Kidney (tissue), 14 donors: ENCODE results near the gene RPL10. TPM values are rescaled to one million over a fixed set of nuclear protein-coding genes. Genes with fewer than 3 reads are reported as not detected.

Experiments used
- DNase-seq, 5 donors: peaks; one replicate each; pipeline ENCODE4 v3.0.0-alpha.2; 2013 to 2020
- FAIRE-seq: peaks from 2 replicates; lab custom pipeline; 2012; peaks lifted over from hg19 to GRCh38; lab: Jason Lieb, UNC
- H3K27ac ChIP-seq, 2 donors: one replicate each; pipeline ENCODE4 v1.7.0; 2013; ENCODE audit warnings: low read depth in 2 of 2, low read length in 2 of 2, inconsistent platforms in 1 of 2
- H3K27me3 ChIP-seq: one replicate; pipeline ENCODE4 v1.7.1; 2013; ENCODE audit warnings: low read length, inconsistent platforms; ENCODE audit not compliant: control insufficient read depth, insufficient read depth
- H3K36me3 ChIP-seq, 3 donors: one replicate each; pipeline versions ENCODE4 v1.7.0 to v1.7.1; 2013; ENCODE audit warnings: low read length in 3 of 3, control low read depth in 1 of 3, inconsistent platforms in 1 of 3; ENCODE audit not compliant: insufficient read depth in 3 of 3, control insufficient read depth in 2 of 3
- H3K4me1 ChIP-seq, 3 donors: one replicate each; pipeline versions ENCODE4 v1.7.0 to v1.7.1; 2013; ENCODE audit warnings: low read length in 3 of 3, inconsistent platforms in 1 of 3, low read depth in 1 of 3; ENCODE audit not compliant: control insufficient read depth in 2 of 3, insufficient read depth in 2 of 3
- H3K4me3 ChIP-seq, 3 donors: one replicate each; pipeline versions ENCODE4 v1.7.0 to v1.8.1; 2013; ENCODE audit warnings: low read length in 3 of 3, control low read depth in 1 of 3, inconsistent platforms in 1 of 3
- H3K9ac ChIP-seq, 3 donors: one replicate each; pipeline versions ENCODE4 v1.7.0 to v1.7.1; 2013; ENCODE audit warnings: low read length in 3 of 3, control low read depth in 1 of 3, inconsistent platforms in 1 of 3
- H3K9me3 ChIP-seq, 3 donors: one replicate each; pipeline versions ENCODE4 v1.7.0 to v1.7.1; 2013; ENCODE audit warnings: low read length in 3 of 3, control low read depth in 1 of 3, inconsistent platforms in 1 of 3; ENCODE audit not compliant: control insufficient read depth in 2 of 3, insufficient read depth in 1 of 3
- intact Hi-C: fragments of 100-400 bp; cut with DNase I; formaldehyde crosslinking; loops from one replicate; pipeline ENCODE4 v1.11.1; 2022
- polyA plus RNA-seq: library from polyadenylated mRNA; stranded (reverse); fragments of 350-450 nt; fragmentation: Illumina TruSeq; extraction: RNeasy Lipid Tissue Mini Kit (QIAGEN cat#74804); gene quantifications from one replicate; pipeline ENCODE4 v1.2.3, GENCODE V29; 2014; ENCODE audit warnings: low read depth, low replicate concordance; ENCODE audit not compliant: insufficient read depth
- total RNA-seq: library from RNA; stranded (reverse); fragmentation: NEBNext Ultra II Directional; extraction: Animal tissue kit (Norgen Biotek cat#: 25700); gene quantifications from one replicate; pipeline ENCODE4 v1.2.1, GENCODE V29; 2021
- TF ChIP-seq, protein P1 (sequence below): IDR thresholded peaks from 3 replicates; pipeline ENCODE4 v1.5.1; 2012; ENCODE audit warnings: mild to moderate bottlenecking, moderate library complexity, borderline replicate concordance; ENCODE audit not compliant: insufficient read depth; ENCODE audit errors: extremely low read depth
- donor health status: control.
- donor health status: control.
- donor health status: control.
- donor health status: control.
- donor health status: control.
- donor health status: DM: yes; HTN: yes; CAD: no.
- donor health status: Normal renal cell carcinoma (clear cell type).

Gene RPL10
- total and polyA plus RNA-seq, 2 donors from 2014 or later: 2,684 to 2,858 TPM

DNA sequence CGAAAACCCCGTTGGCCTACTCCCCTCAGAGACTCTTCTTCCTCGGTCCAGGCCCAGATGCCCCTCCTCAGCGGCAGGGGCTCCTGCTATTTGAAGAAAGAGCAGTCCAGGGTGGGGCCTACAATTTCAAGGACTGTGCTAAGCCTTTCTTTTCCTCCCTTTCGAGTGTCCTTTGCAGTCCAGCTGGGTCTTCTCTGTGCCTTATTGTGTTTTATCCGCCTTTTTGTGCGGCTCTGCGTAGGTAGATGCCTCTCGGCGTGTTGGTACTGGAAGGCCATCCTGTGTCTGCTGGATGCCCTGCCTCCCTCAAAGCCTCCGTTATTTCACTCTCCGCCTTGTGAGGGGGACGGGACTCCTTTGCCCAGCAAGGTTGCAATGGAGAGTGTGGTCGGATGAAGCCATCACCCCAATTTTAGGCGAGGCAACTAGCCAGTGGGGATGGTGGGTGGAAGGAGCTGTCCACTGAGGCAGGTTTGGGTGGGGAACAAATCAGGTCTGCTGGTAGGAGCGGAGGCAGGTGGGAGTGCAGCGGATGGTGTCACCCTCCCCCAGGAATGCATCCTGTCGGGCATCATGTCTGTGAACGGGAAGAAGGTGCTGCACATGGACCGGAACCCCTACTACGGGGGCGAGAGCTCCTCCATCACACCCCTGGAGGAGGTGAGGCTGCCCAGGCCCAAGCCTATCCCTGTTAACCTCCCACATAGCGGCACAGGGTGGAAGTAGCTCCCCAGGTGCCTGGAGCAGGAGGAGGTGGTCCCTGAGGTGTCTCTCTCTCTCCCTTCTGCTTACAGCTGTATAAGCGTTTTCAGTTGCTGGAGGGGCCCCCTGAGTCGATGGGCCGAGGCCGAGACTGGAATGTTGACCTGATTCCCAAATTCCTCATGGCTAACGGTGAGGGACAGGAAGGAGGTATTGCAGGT, 40.1 kb downstream of the RPL10 start:
- no peaks in the 10 kb centered on the region for H3K9me3 ChIP-seq
- TF ChIP-seq, protein P1, sequence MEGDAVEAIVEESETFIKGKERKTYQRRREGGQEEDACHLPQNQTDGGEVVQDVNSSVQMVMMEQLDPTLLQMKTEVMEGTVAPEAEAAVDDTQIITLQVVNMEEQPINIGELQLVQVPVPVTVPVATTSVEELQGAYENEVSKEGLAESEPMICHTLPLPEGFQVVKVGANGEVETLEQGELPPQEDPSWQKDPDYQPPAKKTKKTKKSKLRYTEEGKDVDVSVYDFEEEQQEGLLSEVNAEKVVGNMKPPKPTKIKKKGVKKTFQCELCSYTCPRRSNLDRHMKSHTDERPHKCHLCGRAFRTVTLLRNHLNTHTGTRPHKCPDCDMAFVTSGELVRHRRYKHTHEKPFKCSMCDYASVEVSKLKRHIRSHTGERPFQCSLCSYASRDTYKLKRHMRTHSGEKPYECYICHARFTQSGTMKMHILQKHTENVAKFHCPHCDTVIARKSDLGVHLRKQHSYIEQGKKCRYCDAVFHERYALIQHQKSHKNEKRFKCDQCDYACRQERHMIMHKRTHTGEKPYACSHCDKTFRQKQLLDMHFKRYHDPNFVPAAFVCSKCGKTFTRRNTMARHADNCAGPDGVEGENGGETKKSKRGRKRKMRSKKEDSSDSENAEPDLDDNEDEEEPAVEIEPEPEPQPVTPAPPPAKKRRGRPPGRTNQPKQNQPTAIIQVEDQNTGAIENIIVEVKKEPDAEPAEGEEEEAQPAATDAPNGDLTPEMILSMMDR: no peak
- peak in 2 of 5 donors; percentile 23 to 60 for DNase-seq
- peak overlapping the region in 2 of 3 donors; percentile 19 to 51 for H3K9ac ChIP-seq
- H3K4me1 ChIP-seq: peaks cover 0 to 10% (median 3%) of the 10 kb centered on the region in 3 donors
- no peak overlapping the region for H3K27ac ChIP-seq
- no peak for FAIRE-seq
- H3K27me3 ChIP-seq: no peaks in the 10 kb centered on the region
- H3K4me3 ChIP-seq: peak overlapping the region; percentile 49 to 63 (median 58)
- intact Hi-C loops: no loop called here
- peaks cover 0 to 12% (median 4%) of the 10 kb centered on the region in 3 donors for H3K36me3 ChIP-seq

DNA sequence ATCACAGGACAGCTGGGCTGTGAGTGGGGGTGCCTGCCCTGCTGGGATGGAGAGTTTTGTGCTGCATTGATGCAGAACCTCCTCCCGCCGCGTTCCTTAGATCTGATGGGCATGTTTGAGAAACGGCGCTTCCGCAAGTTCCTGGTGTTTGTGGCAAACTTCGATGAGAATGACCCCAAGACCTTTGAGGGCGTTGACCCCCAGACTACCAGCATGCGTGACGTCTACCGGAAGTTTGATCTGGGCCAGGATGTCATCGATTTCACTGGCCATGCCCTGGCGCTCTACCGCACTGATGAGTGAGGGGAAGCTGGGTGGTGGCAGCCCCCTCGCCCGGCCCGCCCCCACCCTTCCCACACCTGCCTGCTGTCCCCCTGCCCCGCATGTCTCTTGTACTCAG, 41.7 kb downstream of the RPL10 start:
- peaks cover 0 to 16% (median 3%) of the 10 kb centered on the region in 3 donors for H3K4me1 ChIP-seq
- no peak for DNase-seq
- H3K36me3 ChIP-seq: peaks cover 0 to 7% (median 4%) of the 10 kb centered on the region in 3 donors
- H3K9me3 ChIP-seq: no peaks in the 10 kb centered on the region
- TF ChIP-seq, protein P1: no peak
- H3K4me3 ChIP-seq: no peak overlapping the region
- no peaks in the 10 kb centered on the region for H3K27me3 ChIP-seq
- FAIRE-seq: no peak
- intact Hi-C loops: no loop called here
- no peak overlapping the region for H3K27ac ChIP-seq
- no peak overlapping the region for H3K9ac ChIP-seq

- TF ChIP-seq, protein P1: no peak
- DNase-seq (peak in 1 of 5 donors; percentile 70), FAIRE-seq (no peak)
- H3K27me3 ChIP-seq: no peaks in the 10 kb centered on the region
- H3K27ac ChIP-seq: no peak overlapping the region
- H3K4me1 ChIP-seq: peaks cover 0 to 20% (median 3%) of the 10 kb centered on the region in 3 donors
- H3K9me3 ChIP-seq: no peaks in the 10 kb centered on the region
- no peak overlapping the region for H3K9ac ChIP-seq
- intact Hi-C loops: no loop called here
- H3K36me3 ChIP-seq: peaks cover 0 to 7% (median 3%) of the 10 kb centered on the region in 3 donors
- no peak overlapping the region for H3K4me3 ChIP-seq
Measured at GRCh38 chrX:154440623-154441357, 42.6 kb downstream of the RPL10 start.
